ENCODE measurements around the gene ENTHD1.

GRCh38 chr22:39809772-39810557 lies 83.6 kb downstream of the ENTHD1 start:
- no peak for TF ChIP-seq CTCF (IDR thresholded peaks at IDR 0.05)
- TF ChIP-seq POLR2A (IDR thresholded peaks at IDR 0.05), result no peak
